ENCODE measurements around the gene GCNT1. TPM values are rescaled to one million over a fixed set of nuclear protein-coding genes. Genes with fewer than 3 reads are reported as not detected.
"Not testable (repeated sequence)": the region's sequence is repeated elsewhere in the genome, so short reads cannot be mapped to it uniquely, and the experiment has no call there.

GCNT1 gene
- total RNA-seq, 1 donor, result 1.9 TPM

DNA sequence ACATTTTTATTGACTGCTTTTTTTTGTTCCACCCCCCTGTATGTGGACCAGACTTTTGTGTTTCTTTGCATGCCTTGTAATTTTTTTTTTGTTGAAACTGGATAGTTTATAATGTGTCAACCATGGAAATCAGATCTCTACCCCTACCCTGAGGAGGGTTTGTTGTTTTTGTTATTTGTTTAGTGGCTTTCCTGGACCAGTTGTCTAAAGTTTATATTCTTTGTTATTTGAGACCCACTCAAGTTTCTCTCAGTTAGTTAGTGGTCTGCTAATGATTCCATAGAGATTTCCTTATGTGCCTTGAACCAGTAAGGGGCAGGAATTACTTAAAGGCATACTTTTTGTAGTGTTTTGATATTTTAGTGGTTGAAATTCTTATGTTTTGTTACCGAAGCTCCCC lies 41.1 kb downstream of the GCNT1 start:
- H3K27me3 ChIP-seq (ENCODE audit: insufficient read depth, low read length), result no peaks in the 10 kb centered on the region
- no peaks in the 10 kb centered on the region for H3K9me3 ChIP-seq (ENCODE audit: low read depth, low read length)
- no peaks in the 10 kb centered on the region for H3K4me1 ChIP-seq (ENCODE audit: insufficient read depth, low read length)
- H3K4me3 ChIP-seq (ENCODE audit: low read length), result no peak overlapping the region

GRCh38 chr9:76502746-76503145 lies 43.8 kb downstream of the GCNT1 start:
- no peaks in the 10 kb centered on the region for H3K4me1 ChIP-seq (ENCODE audit: insufficient read depth, low read length)
- H3K27me3 ChIP-seq (ENCODE audit: insufficient read depth, low read length), result no peaks in the 10 kb centered on the region
- no peaks in the 10 kb centered on the region for H3K9me3 ChIP-seq (ENCODE audit: low read depth, low read length)
- no peak overlapping the region for H3K4me3 ChIP-seq (ENCODE audit: low read length)

GRCh38 chr9:76510041-76510440 lies 51.1 kb downstream of the GCNT1 start:
- H3K27me3 ChIP-seq (ENCODE audit: insufficient read depth, low read length), result no peaks in the 10 kb centered on the region
- no peaks in the 10 kb centered on the region for H3K4me1 ChIP-seq (ENCODE audit: insufficient read depth, low read length)
- H3K4me3 ChIP-seq (ENCODE audit: low read length), result no peak overlapping the region
- no peaks in the 10 kb centered on the region for H3K9me3 ChIP-seq (ENCODE audit: low read depth, low read length)

DNA sequence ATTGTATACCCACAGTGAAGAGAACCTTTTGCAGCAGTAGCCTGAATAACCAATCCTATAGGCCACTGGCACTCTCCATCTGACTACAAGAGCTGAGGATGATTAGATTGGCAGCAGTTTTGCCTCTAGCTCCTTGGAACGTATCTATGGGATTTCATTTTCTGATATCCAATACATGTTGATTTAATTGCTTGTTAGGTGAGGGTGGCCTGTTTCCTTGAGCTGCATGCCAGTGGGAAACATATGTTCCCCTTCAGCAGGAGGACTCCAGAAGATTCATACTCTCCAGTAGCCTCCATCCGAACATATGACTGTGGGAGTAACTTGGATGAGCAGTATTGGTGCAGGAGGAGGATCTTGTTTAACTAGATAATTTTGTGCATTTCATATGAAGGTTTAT lies 51.5 kb downstream of the GCNT1 start:
- H3K9me3 ChIP-seq (ENCODE audit: low read depth, low read length), result no peaks in the 10 kb centered on the region
- H3K27me3 ChIP-seq (ENCODE audit: insufficient read depth, low read length), result no peaks in the 10 kb centered on the region
- no peak overlapping the region for H3K4me3 ChIP-seq (ENCODE audit: low read length)
- no peaks in the 10 kb centered on the region for H3K4me1 ChIP-seq (ENCODE audit: insufficient read depth, low read length)

DNA sequence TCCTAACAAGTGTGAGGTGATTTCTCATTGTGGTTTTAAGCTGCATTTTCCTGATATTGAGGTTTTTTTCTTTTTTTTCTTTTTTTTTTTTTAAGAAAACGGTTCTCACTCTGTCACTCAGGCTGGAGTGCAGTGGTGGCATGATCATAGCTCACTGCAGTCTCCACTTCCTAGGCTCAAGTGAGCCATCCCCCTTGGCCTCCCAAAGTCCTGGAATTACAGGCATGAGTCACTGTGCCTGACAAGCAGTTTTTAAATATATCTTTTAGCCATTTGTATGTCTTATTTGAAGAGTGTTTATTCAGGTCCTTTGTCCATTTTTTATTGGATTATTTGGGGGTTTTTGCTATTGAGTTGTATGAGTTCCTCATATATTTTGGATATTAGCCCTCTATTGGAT lies 53.8 kb downstream of the GCNT1 start:
- no peaks in the 10 kb centered on the region for H3K27me3 ChIP-seq (ENCODE audit: insufficient read depth, low read length)
- H3K9me3 ChIP-seq (ENCODE audit: low read depth, low read length), result no peaks in the 10 kb centered on the region
- no peaks in the 10 kb centered on the region for H3K4me1 ChIP-seq (ENCODE audit: insufficient read depth, low read length)
- H3K4me3 ChIP-seq (ENCODE audit: low read length), result no peak overlapping the region

- H3K4me1 ChIP-seq (ENCODE audit: insufficient read depth, low read length), result no peaks in the 10 kb centered on the region
- no peaks in the 10 kb centered on the region for H3K27me3 ChIP-seq (ENCODE audit: insufficient read depth, low read length)
- H3K9me3 ChIP-seq (ENCODE audit: low read depth, low read length), result no peaks in the 10 kb centered on the region
- H3K4me3 ChIP-seq (ENCODE audit: low read length), result no peak overlapping the region
These were observed 57.4 kb downstream of the GCNT1 start for GRCh38 chr9:76516350-76516749.

- Histone ChIP-seq H3K27me3 (ENCODE audit: insufficient read depth, low read length) (no peaks in the 10 kb centered on the region), H3K9me3 (ENCODE audit: low read depth, low read length) (no peaks in the 10 kb centered on the region), H3K4me1 (ENCODE audit: insufficient read depth, low read length) (no peaks in the 10 kb centered on the region), H3K4me3 (ENCODE audit: low read length) (no peak overlapping the region)
These were observed 57.9 kb downstream of the GCNT1 start for GRCh38 chr9:76516871-76517270.

- Histone ChIP-seq H3K4me3 (ENCODE audit: low read length) (no peak overlapping the region), H3K27me3 (ENCODE audit: insufficient read depth, low read length) (no peaks in the 10 kb centered on the region), H3K4me1 (ENCODE audit: insufficient read depth, low read length) (no peaks in the 10 kb centered on the region), H3K9me3 (ENCODE audit: low read depth, low read length) (no peaks in the 10 kb centered on the region)
These were observed 60.3 kb downstream of the GCNT1 start for GRCh38 chr9:76519075-76519835.

GRCh38 chr9:76521244-76521681 lies 62.3 kb downstream of the GCNT1 start:
- H3K9me3 ChIP-seq (ENCODE audit: low read depth, low read length), result no peaks in the 10 kb centered on the region
- H3K4me3 ChIP-seq (ENCODE audit: low read length), result no peak overlapping the region
- no peaks in the 10 kb centered on the region for H3K27me3 ChIP-seq (ENCODE audit: insufficient read depth, low read length)
- H3K4me1 ChIP-seq (ENCODE audit: insufficient read depth, low read length), result no peaks in the 10 kb centered on the region

- Histone ChIP-seq H3K4me1 (ENCODE audit: insufficient read depth, low read length) (no peaks in the 10 kb centered on the region), H3K4me3 (ENCODE audit: low read length) (no peak overlapping the region), H3K27me3 (ENCODE audit: insufficient read depth, low read length) (no peaks in the 10 kb centered on the region), H3K9me3 (ENCODE audit: low read depth, low read length) (no peaks in the 10 kb centered on the region)
These were observed 62.9 kb downstream of the GCNT1 start for GRCh38 chr9:76521906-76522305.

GRCh38 chr9:76523617-76524200 lies 64.7 kb downstream of the GCNT1 start:
- not testable (repeated sequence) for H3K27me3 ChIP-seq (ENCODE audit: insufficient read depth, low read length); H3K4me3 ChIP-seq (ENCODE audit: low read length); H3K9me3 ChIP-seq (ENCODE audit: low read depth, low read length); H3K4me1 ChIP-seq (ENCODE audit: insufficient read depth, low read length)

DNA sequence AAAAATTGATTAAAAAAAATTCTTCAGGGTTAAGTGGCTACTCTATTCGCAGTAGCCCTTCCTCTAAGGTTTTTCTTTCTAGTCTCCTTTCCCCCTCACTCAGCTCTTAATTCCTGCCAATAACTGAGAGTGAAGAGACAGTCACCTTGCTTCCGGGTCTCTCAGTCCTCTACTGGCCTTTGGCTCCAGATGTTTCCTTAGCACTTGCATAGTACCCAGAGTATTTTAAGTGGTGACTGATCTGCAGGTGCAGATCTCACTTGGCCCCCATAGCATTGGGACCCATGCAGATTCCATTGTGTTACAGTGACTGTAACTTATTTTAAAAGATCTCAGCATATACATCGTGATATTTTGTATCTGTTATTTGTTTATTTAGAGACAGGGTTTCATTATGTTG lies 66.2 kb downstream of the GCNT1 start:
- Histone ChIP-seq H3K9me3 (ENCODE audit: low read depth, low read length) (no peaks in the 10 kb centered on the region), H3K4me3 (ENCODE audit: low read length) (no peak overlapping the region), H3K27me3 (ENCODE audit: insufficient read depth, low read length) (no peaks in the 10 kb centered on the region), H3K4me1 (ENCODE audit: insufficient read depth, low read length) (peaks cover 9% of the 10 kb centered on the region)

DNA sequence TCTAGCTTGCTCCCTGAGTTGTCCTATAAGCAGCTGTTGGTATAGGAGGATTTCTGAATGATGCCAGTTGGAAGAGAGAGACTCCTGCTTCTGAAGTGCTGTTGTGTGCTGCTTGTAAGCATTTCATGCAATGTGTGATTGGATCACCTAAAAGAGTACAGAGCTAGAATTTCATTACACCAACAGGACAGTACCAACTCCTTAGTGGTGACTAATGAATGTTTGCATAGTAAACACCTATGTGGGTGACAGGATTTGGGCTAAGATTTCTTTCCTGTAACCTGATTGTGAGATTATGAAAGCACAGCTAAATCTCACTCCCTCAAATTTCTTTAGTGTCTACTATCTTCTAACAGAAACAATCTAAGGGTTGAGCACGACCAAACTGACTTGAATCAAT lies 67.0 kb downstream of the GCNT1 start:
- H3K9me3 ChIP-seq (ENCODE audit: low read depth, low read length), result no peaks in the 10 kb centered on the region
- H3K4me3 ChIP-seq (ENCODE audit: low read length), result no peak overlapping the region
- H3K27me3 ChIP-seq (ENCODE audit: insufficient read depth, low read length), result no peaks in the 10 kb centered on the region
- H3K4me1 ChIP-seq (ENCODE audit: insufficient read depth, low read length), result peaks cover 17% of the 10 kb centered on the region

- peaks cover 17% of the 10 kb centered on the region for H3K4me1 ChIP-seq (ENCODE audit: insufficient read depth, low read length)
- no peaks in the 10 kb centered on the region for H3K9me3 ChIP-seq (ENCODE audit: low read depth, low read length)
- no peaks in the 10 kb centered on the region for H3K27me3 ChIP-seq (ENCODE audit: insufficient read depth, low read length)
- H3K4me3 ChIP-seq (ENCODE audit: low read length), result no peak overlapping the region
These were observed 69.1 kb downstream of the GCNT1 start for GRCh38 chr9:76528056-76528455.

GRCh38 chr9:76528642-76529190 lies 69.7 kb downstream of the GCNT1 start:
- no peaks in the 10 kb centered on the region for H3K9me3 ChIP-seq (ENCODE audit: low read depth, low read length)
- H3K27me3 ChIP-seq (ENCODE audit: insufficient read depth, low read length), result no peaks in the 10 kb centered on the region
- H3K4me3 ChIP-seq (ENCODE audit: low read length), result no peak overlapping the region
- peaks cover 17% of the 10 kb centered on the region for H3K4me1 ChIP-seq (ENCODE audit: insufficient read depth, low read length)

DNA sequence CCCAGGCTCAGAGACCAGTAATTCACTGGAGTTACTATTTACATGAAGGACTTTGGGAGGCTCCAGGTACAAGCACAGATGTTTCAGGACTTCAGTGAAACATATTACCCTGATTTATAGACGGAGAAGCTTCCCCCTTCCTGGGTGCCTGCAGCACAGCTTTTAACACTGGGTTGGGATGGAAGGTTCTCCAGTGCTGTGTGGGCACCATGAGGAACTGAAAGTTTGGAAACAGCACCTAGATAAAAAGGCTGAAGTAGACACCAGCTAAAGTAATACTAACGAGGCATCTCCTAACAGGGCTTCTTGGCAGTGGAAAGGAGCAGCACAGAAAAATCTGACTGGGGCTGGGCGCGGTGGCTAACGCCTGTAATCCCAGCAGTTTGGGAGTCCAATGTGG lies 70.7 kb downstream of the GCNT1 start:
- H3K9me3 ChIP-seq (ENCODE audit: low read depth, low read length), result no peaks in the 10 kb centered on the region
- H3K4me1 ChIP-seq (ENCODE audit: insufficient read depth, low read length), result peaks cover 17% of the 10 kb centered on the region
- H3K4me3 ChIP-seq (ENCODE audit: low read length), result no peak overlapping the region
- H3K27me3 ChIP-seq (ENCODE audit: insufficient read depth, low read length), result no peaks in the 10 kb centered on the region

All from mononuclear cell (primary cell).